Measurements from ENCODE around the gene MUC20.
"Not testable (repeated sequence)": the region's sequence is repeated elsewhere in the genome, so short reads cannot be mapped to it uniquely, and the experiment has no call there.

The MUC20 gene

GRCh38 chr3:195767792-195768191 is 47.0 kb downstream of the MUC20 start:
- no peak overlapping the region for H3K27ac ChIP-seq
- no peak for TF ChIP-seq ZFX (IDR thresholded peaks at IDR 0.05; ENCODE audit: borderline replicate concordance)
- no peak for TF ChIP-seq CTCF (IDR thresholded peaks at IDR 0.05)

GRCh38 chr3:195768414-195768813 is 47.6 kb downstream of the MUC20 start:
- no peak for TF ChIP-seq CTCF (IDR thresholded peaks at IDR 0.05)
- no peak for TF ChIP-seq ZFX (IDR thresholded peaks at IDR 0.05; ENCODE audit: borderline replicate concordance)
- H3K27ac ChIP-seq, result no peak overlapping the region

- TF ChIP-seq ZFX (IDR thresholded peaks at IDR 0.05; ENCODE audit: borderline replicate concordance) (no peak), CTCF (IDR thresholded peaks at IDR 0.05) (no peak)
- no peak overlapping the region for H3K27ac ChIP-seq
Measured at GRCh38 chr3:195768831-195769303, 48.1 kb downstream of the MUC20 start.

- no peak for TF ChIP-seq ZFX (IDR thresholded peaks at IDR 0.05; ENCODE audit: borderline replicate concordance)
- no peak overlapping the region for H3K27ac ChIP-seq
Measured at GRCh38 chr3:195769551-195769950, 48.8 kb downstream of the MUC20 start.

GRCh38 chr3:195770081-195770840 is 49.5 kb downstream of the MUC20 start:
- TF ChIP-seq ZFX (IDR thresholded peaks at IDR 0.05; ENCODE audit: borderline replicate concordance) (no peak), CTCF (IDR thresholded peaks at IDR 0.05) (no peak)
- H3K27ac ChIP-seq, result no peak overlapping the region

- H3K27ac ChIP-seq, result not testable (repeated sequence)
Measured at GRCh38 chr3:195770841-195771645, 50.3 kb downstream of the MUC20 start.

- no peak overlapping the region for H3K27ac ChIP-seq
- no peak for TF ChIP-seq ZFX (IDR thresholded peaks at IDR 0.05; ENCODE audit: borderline replicate concordance)
- no peak for TF ChIP-seq CTCF (IDR thresholded peaks at IDR 0.05)
Measured at GRCh38 chr3:195771646-195772300, 51.0 kb downstream of the MUC20 start.
